HG02840 (cell line): ENCODE data around the gene SPTB.
A peak's percentile ranks its signal among the peaks of the same experiment; 100 is the strongest.
"Not testable (repeated sequence)": the region's sequence is repeated elsewhere in the genome, so short reads cannot be mapped to it uniquely, and the experiment has no call there.

ENCODE experiments used
- ATAC-seq: cut with Tn5 transposase; IDR thresholded peaks from one replicate; pipeline ENCODE4 v1.9.1; 2021; ENCODE audit warnings: mild to moderate bottlenecking, moderate library complexity, moderate number of reproducible peaks; ENCODE audit not compliant: unreplicated experiment, low FRiP score

The SPTB gene

GRCh38 chr14:64879635-64880220 lies at the start of gene SPTB:
SPTB (minus strand) TSS chr14:64879907; CDS start chr14:64823094, 56,813 bp downstream.
- ATAC-seq: no peak

GRCh38 chr14:64929014-64929359 lies 49.3 kb upstream of the SPTB start:
- no peak for ATAC-seq

- ATAC-seq: no peak
Observed at GRCh38 chr14:64928239-64929013, 48.7 kb upstream of the SPTB start.

- ATAC-seq: no peak
Observed at GRCh38 chr14:64927031-64927430, 47.3 kb upstream of the SPTB start.

- no peak for ATAC-seq
Observed at GRCh38 chr14:64926398-64926995, 46.8 kb upstream of the SPTB start.

- ATAC-seq: no peak
Observed at GRCh38 chr14:64923015-64923414, 43.3 kb upstream of the SPTB start.

GRCh38 chr14:64920465-64920864 lies 40.8 kb upstream of the SPTB start:
- ATAC-seq: no peak

- ATAC-seq: no peak
Observed at GRCh38 chr14:64919618-64920017, 39.9 kb upstream of the SPTB start.

- no peak for ATAC-seq
Observed at GRCh38 chr14:64919215-64919614, 39.5 kb upstream of the SPTB start.

- no peak for ATAC-seq
Observed at GRCh38 chr14:64918216-64918615, 38.5 kb upstream of the SPTB start.

- no peak for ATAC-seq
Observed at GRCh38 chr14:64915797-64916196, 36.1 kb upstream of the SPTB start.

GRCh38 chr14:64915029-64915424 lies 35.3 kb upstream of the SPTB start:
- no peak for ATAC-seq

- peak; percentile 94 for ATAC-seq
Observed at GRCh38 chr14:64914237-64915028, 34.7 kb upstream of the SPTB start, which contains the start of gene CHURC1. CHURC1 (plus strand) TSS chr14:64914455; CDS start chr14:64914496, 41 bp downstream.

GRCh38 chr14:64913477-64913876 lies 33.8 kb upstream of the SPTB start:
- ATAC-seq: not testable (repeated sequence)

GRCh38 chr14:64912261-64912660 lies 32.6 kb upstream of the SPTB start:
- ATAC-seq: no peak

GRCh38 chr14:64910847-64911495 lies 31.3 kb upstream of the SPTB start:
- no peak for ATAC-seq

- no peak for ATAC-seq
Observed at GRCh38 chr14:64906022-64906421, 26.3 kb upstream of the SPTB start.

- ATAC-seq: no peak
Observed at GRCh38 chr14:64899958-64900357, 20.3 kb upstream of the SPTB start.

GRCh38 chr14:64891839-64892375 lies 12.2 kb upstream of the SPTB start:
- ATAC-seq: no peak

- no peak for ATAC-seq
Observed at GRCh38 chr14:64891173-64891838, 11.6 kb upstream of the SPTB start.
